ENCODE results near the gene ARL5B. TPM values are rescaled to one million over a fixed set of nuclear protein-coding genes. Genes with fewer than 3 reads are reported as not detected.

The ARL5B gene, protein sequence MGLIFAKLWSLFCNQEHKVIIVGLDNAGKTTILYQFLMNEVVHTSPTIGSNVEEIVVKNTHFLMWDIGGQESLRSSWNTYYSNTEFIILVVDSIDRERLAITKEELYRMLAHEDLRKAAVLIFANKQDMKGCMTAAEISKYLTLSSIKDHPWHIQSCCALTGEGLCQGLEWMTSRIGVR
- 33.0 TPM for total RNA-seq

DNA sequence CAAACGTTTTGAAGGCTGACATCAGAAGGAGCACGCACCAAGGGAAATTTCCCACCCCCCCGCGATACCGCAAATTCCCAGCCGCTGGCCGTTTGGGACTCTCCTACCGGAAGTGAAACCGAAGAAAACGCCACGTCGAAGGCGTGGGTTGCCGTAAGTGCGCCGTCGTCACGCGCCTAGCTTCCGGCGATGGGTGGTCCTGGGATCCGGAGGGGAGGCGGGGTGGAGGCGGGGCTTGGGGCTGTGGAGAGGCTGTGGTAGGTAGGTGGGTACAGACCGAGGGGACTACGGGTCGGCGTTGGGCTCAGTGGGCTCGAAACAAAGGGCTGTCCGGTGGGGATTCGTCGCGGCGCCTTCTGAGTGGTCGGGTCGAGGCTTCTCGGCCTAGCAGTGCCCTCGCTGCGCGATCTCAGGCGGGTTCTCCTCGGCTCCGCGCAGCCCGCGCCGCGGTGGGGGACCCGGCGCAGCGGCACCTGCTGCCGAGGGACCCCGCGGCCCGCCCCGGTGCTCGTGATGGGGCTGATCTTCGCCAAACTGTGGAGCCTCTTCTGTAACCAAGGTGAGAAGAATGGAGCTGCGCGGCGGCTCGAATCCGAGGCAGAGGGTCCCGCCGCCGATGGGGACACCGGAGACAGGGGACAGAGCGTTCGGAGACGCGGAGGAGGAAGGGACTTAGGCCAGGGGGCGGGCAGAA, at the start of gene ARL5B:
ARL5B (plus strand) TSS at position 307 of the 694 bp plus-strand sequence; CDS start at position 514, 207 bp downstream.

DNA sequence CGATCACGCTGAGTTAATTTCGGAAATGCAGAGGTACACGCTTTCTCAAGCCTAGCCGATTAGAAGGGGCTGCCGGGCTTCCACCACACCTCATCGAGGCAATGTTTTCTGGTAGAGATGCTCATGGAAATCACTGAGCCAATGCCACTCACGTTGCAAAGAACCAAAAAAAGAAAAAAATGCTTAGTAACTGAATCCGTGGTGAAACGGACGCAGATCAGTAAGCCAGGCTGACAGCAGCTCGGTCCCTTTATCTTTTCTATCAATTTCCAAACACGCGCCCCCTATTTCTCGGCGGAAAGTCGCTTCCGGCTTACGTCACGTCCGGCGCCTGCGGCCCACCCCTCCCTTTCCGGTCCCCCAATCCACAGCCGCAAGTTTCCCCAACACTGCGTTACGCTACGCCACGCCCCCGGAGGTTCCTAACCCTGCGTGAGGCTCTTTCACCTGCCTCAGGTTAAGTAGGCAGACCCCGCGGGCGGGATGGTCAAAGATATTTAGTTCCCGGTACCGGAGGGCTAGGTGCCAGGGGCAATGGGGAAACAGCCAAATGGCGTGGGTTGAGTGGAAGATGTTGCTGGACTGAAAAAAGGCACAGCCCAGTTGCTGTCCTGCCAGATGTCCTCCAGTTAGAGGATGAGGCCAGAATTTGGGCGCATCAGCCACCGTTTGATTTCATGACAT, 7.8 kb upstream of the ARL5B start, which contains the start of gene NSUN6:
NSUN6 (minus strand) TSS at position 264 of the 684 bp plus-strand sequence. CDS start 384 bp downstream, outside the sequence.

Other genes with a start within 250 kb of the ARL5B start
- 26.9 TPM for gene NSUN6, start 7.8 kb upstream of the ARL5B start, total RNA-seq

Data from metanephros (tissue), 1 donor.